Globus pallidus (tissue), 1 donor: Measurements from ENCODE around the gene PRKD3.
A peak's percentile ranks its signal among the peaks of the same experiment; 100 is the strongest.

ENCODE experiments used
- DNase-seq: peaks from one replicate; pipeline ENCODE4 v3.0.0-alpha.2; 2015; ENCODE audit warnings: low spot score

The PRKD3 gene

GRCh38 chr2:37343537-37344434 is 19.2 kb upstream of the PRKD3 start:
- no peak for DNase-seq

DNA sequence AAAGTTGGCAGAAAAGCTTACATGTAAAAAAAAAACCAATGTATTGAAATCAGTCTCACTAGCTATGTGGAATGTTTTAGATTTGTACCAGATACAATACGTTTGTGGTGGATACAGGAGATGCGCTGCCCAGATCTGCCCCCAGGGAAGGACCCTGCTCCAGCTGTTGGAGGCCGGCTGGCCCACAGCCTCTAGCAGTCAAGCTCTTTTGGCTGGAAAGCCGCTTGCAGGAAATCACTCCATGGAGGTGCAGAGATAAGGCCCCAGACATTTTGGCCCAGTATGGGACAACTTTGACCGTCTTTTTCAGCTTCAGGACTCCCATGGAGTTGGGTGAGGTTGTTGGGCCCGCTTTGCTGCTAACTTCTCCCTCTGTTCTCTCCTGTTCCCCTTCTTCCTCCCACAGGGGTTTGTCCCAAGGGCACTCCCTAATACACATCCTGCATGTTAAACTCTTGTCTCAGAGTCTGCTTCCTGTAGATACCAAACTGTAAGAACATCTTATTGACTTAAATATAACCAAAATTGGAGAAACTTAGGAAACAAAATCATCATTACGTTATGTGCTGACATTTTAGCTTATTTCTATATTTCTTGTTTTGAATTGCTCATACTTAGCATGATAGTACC is 18.1 kb upstream of the PRKD3 start:
- DNase-seq, result no peak

DNA sequence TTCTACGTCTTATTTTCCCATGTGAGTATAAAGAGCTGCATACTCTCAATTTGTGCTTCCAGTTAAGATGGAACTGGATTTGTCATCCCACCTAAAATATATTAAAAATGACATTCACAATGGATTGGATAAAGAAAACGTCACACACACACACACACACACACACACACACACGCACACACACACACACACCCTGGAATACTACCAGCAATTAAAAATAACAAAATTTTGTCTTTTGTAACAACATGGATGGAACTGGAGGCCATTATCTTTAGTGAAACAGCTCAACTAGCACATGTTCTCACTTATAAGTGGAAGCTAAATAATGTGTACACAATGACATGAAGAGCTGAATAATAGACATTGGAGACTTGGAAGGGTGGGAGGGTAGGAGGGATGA is 16.0 kb upstream of the PRKD3 start:
- DNase-seq, result no peak

GRCh38 chr2:37338933-37339332 is 14.3 kb upstream of the PRKD3 start:
- no peak for DNase-seq

DNA sequence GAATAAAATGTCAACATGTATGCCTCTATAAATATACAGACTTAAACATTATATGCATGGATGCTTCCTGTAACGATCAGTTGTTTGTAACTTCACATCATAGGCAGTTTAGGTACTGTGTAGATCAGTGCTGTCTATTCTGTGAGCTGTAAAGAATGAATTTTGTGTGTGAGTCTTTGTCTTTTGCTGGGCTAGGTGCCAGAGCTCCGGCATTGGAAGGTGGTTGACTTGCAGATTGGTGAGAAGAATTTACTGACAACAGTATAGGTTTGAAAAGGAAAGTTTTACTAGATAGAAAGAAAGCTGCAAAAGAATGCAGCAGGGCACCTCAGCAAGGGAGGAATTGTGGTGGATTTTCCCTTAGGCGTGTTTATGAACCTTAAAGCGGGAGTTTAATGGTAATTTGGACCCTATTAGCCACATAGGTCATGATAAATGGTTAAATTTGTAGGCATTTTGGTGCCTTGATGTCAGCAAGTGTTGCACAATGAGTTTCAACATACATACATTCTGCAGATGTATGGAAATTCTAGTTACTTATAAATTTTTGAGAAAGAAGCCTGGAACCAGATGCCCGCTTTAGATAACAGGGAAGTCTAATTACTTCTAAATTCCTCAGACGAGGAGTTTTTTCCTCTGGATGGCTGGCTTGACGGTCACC is 13.1 kb upstream of the PRKD3 start:
- no peak for DNase-seq

- DNase-seq, result no peak
Observed at GRCh38 chr2:37335604-37336003, 11.0 kb upstream of the PRKD3 start.

DNA sequence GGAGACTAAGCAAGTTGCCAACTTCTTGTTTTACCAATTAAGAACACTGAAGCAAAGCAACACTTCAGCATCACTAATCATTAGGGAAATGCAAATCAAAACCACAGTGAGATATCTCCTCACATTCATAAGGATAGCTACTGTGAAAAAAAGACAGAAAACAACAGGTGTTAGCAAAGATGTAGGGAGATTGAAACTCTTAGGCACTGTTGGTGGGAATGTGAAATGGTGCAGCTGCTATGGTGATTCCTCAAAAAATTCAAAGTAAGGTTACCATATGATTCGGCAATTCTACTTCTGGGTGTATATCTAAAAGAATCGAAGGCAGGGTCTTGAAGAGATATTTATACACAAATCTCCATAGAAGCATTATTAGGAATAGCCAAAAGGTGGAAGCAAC is 8.6 kb upstream of the PRKD3 start:
- DNase-seq, result no peak

GRCh38 chr2:37332560-37332959 is 7.9 kb upstream of the PRKD3 start:
- no peak for DNase-seq

DNA sequence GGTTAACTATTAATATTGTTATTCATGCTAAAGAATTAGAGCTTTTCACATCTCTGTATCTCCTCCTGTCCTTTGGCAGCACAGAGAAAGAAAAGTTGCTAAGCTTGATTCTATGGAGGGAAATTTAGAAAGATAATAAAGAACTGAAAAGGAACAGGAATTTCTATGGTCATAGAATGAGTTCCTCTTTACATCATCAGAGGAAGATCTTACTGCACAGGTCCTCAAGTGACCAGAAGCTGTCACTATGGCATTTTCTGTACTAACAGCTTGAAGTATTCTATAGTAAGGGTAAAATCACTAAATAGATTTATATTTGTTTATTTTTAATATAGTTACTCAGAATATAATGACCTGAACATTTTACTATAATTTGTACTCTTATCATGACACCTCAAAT is 6.0 kb upstream of the PRKD3 start:
- no peak for DNase-seq

GRCh38 chr2:37326866-37327634 is 2.4 kb upstream of the PRKD3 start:
- DNase-seq, result no peak

- peak; percentile 47 for DNase-seq
Observed at GRCh38 chr2:37326285-37326684, 1.7 kb upstream of the PRKD3 start.

GRCh38 chr2:37325625-37326071 is 1.0 kb upstream of the PRKD3 start:
- no peak for DNase-seq

GRCh38 chr2:37324536-37324785 is 172 bp downstream of the PRKD3 start:
- DNase-seq, result no peak

DNA sequence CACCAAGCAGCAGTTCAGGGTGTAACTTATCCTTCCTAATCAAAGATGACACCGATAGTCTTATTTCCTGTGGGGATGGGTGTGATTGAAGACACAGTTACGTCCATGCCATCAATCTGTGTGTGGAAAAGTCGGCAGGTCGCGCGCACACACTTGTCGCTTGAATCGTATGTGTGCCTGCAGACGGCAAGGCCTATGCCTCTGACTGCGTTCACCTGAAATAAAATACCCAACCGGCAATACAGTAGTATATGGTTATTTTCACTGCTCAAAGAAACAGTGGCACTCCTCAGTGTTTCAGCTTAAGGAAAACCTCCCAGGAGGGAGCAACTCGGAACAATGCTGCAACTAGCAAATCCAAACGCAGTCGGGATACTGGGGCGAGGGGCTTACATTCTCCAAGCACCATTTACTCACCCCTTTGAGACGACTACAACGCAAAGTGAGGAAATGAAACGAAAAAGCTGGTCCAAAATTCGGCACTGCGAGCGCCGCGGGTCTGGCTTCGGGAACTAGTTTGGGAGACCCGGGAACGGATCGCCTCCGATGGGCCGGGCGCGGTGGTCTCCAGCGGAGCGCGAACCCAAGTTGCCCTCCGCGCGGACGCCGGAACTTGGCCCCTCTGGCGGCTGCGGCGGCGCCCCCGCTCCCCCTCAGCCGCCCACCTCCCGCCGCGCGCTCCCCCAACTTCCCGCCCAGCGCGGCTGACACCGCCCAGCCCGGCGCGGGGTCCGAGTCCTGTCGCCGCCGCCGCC is 675 bp downstream of the PRKD3 start:
- DNase-seq, result peak; percentile 33

DNA sequence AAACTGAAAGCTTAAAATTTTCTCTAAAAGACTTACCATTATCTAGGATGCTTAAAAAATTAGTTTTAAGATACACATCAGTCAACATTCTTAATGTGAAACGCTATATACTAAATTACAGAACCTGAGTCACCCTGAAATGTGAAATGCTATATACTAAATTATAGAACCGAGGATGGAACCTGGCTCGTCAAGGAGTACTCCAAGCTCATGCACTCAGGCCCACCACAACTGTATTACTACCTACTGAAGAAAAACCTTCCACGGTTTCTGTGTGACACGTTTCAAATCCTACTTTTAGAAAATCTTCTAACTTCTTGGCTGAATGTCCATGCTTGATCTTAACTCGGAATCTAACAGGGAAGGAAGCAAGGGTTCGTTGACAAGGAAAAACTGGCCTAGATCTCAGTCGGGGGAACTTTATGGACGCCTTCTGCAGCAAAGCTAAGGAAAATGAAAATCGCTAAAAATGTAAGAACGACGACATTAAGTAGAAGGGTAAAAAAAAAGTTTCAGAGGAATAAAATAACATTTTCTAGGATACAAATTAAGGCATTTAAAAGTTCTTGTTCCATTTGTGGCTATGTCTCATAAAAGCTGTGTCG is 1.4 kb downstream of the PRKD3 start:
- DNase-seq, result no peak

GRCh38 chr2:37322368-37322767 is 2.3 kb downstream of the PRKD3 start:
- no peak for DNase-seq

GRCh38 chr2:37321029-37321682 is 3.5 kb downstream of the PRKD3 start:
- DNase-seq, result no peak

DNA sequence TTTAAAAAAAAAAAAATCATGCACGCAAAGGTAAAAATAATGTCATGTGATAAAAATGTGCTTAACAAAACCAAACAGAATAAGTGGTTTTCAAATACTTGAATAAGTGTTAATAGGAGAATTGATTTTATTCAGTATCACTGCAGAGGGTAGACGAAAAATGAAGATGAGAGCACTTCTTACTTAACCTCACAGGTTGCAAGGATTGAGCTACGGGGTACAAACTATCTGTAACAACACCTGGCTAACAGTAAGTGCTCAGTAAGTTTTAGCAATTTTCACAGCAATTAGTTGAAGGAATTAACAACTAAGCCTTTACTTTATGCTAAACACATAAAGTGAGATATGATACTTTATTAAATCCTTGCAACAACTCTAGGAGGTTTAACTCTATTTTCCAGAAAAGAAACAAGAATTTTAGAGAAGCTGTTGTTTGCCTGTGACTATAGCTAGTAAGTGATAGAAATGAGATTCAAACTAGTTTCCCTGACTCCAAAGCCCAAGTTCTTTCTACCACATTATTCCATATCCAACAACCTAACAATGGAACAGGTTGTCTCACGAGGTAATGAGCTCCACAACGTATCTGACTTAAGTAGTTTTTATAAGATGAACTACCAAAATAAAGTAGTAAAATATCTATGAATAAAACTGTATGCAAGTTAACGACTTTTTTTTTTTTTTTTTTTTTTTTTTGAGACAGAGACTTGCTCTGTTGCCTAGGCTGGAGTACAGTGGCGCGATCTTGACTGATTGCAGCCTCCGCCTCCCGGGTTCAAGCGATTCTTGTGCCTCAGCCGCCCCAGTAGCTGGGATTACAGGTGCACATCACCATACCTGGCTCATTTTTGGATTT is 4.7 kb downstream of the PRKD3 start:
- no peak for DNase-seq

DNA sequence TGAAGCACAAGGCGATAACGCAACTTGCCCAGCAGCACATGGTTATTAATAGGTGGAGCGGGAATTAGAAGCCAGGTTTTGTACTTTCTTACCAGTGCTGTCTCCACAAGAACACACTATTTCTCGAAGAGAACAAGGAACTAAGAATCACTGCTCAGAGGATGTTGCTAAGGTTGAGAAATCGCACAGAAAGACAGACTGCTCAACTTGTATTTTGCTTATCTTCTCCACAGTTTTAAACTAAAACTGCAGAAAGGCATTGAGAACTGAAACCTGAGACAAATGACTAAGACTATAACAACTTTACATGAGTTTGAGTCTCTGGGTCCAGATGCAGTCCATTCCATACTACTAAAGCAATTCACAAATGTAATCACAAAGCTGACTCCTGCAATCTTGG is 6.2 kb downstream of the PRKD3 start:
- DNase-seq, result peak; percentile 29

- DNase-seq, result no peak
Observed at GRCh38 chr2:37317746-37318145, 6.9 kb downstream of the PRKD3 start.
